Fibroblast of skin of scalp (primary cell): ENCODE measurements around the gene MYMX.
"Not testable (repeated sequence)": the region's sequence is repeated elsewhere in the genome, so short reads cannot be mapped to it uniquely, and the experiment has no call there.

ENCODE experiments used
- DNase-seq: peaks from one replicate; pipeline ENCODE4 v3.0.0-alpha.2; 2013

Gene MYMX

DNA sequence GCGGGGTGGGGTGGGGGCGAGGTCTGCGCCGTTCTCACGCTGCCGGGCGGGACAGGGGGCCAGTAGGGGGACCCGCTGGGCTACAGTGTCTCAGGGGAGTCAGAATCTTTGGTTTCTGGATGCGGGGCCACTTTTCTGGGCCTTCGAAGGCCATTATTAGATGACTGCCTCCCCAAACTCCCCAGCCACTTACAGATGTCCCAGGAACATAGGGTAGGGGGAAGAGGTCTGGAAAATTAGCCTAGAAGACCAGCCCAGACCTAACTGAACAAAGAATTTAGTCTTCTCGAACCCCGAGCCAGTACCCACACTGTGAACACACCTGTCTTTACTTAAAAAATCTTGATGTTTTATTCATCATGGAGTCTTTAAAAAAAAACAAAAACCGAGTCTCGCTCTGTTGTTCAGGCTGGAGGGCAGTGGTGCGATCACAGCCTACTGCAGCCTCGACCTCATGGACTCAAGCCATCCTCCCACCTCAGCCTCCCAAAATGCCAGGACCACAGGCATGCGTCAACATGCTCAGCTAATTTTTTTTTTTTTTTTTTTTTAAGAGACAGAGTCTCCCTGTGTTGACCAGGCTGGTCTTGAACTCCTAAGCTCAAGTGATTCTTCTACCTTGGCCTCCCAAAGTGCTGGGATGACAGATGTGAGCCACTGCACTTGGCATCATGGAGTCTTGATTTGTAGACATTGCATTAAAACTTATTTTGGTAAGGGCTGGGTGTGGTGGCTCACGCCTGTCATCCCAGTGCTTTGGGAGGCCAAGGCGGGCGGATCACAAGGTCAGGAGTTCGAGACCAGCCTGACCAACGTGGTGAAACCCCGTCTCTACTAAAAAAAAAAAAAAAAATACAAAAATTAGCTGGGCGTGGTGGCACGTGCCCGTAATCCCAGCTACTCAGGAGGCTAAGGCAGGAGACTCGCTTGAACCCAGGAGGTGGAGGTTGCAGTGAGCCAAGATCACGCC lies 3.4 kb downstream of the MYMX start:
- DNase-seq = no peak

DNA sequence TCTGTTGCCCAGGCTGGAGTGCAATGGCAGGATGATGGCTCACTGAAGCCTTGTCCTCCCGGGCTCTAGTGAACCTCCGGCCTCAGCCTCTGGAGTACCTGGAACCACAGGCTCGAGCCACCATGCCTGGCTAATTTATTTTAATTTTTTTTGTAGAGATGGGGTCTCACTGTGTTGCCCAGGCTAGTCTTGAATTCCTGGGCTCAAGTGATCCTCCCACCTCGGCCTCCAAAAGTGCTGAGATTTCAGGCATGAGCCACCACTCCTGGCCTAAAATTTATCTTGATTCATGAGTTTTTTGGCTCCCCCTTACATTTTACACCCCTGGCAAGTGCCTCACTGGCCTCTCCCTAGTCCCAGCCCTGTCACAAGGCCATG lies 4.2 kb downstream of the MYMX start:
- no peak for DNase-seq

DNA sequence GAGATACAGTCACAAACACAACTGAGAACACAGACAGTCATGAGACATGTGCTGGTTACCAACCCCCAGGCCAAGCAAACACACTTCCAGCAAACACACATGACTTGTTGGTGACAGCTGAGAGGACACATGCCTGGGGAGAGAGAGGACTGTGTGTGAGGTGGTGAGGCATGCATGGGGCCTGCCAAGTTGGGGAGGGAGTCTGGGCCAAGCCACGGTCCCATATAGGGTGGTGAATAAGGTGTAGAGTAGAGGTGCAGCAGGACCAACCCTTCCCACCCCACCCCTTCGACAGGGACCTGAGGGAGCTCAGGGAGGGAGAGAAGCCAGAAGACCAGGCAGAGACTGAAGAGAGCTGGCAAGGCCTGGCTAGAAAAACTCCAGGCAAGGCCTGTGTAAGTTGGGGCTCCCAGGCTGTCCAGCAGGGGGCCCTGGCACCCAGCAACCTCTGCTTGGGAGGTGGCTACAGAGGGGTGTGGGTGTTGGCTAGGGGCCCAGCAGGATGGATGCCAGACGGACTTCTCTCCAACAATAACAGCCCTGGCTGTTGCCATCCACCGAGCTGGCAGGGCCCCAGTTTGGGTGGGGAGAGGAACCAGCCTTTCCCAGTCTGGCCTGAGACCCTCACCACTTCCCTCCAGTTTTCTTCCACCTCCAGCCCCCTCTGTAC lies 4.7 kb downstream of the MYMX start:
- peak; percentile 87 for DNase-seq

DNA sequence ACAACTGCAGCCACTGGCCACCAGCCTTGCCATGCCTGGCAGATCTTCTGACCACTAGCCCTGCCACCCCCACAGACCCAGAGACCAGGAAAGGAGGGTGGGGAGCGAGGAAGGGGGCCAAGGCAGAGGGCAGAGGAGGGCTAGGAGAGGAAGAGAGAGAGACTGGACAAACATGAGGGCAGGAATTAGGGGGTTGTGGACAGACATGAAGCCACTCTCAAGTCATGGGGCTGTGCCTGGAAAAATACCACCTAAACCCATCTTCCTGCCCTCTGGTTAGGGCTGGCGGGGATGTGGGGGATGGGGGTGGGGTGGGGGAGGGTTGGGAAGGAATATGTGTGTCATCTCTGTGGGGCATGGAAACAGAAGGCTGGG lies 5.2 kb downstream of the MYMX start:
- no peak for DNase-seq

DNA sequence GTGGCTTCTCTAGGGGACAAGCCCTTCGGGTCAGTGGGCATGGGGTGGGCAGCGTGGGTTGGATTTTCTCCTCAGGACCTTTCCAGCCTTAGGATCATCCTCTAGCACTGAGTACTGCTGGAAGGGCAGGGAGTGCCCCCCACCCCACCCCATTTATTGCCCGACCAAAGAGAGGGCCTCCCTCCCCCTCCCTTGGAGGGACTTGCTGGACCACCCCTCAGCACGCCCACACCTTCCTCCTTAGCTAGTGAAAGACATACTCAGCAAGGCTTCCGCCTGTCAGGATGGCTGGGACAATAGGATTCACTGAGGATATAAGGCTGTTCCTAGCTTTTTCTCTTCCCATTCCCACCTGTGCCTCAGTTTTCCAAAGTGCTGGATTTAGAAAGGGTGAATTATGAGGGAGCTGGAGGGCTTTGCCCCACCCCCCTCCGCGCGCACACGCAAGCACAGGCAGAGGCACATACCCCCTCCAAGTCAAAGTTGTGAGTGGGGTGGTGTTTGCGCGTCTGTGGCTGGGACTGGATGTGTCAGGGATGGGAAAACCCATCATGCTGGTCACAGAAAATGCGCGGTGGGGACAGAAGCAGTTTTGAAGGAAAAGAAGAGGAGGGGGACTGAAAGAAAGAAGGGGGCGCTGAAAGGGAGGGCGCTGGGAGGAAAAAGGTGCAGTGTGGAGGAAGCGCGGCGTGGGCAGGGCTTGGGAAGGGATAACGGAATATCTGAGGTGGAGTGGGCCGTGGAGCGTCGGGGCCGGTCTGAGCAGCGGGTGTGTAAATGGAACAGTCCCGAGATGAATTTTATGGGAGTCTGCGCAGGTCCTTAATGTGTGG lies 6.0 kb downstream of the MYMX start:
- DNase-seq = no peak

DNA sequence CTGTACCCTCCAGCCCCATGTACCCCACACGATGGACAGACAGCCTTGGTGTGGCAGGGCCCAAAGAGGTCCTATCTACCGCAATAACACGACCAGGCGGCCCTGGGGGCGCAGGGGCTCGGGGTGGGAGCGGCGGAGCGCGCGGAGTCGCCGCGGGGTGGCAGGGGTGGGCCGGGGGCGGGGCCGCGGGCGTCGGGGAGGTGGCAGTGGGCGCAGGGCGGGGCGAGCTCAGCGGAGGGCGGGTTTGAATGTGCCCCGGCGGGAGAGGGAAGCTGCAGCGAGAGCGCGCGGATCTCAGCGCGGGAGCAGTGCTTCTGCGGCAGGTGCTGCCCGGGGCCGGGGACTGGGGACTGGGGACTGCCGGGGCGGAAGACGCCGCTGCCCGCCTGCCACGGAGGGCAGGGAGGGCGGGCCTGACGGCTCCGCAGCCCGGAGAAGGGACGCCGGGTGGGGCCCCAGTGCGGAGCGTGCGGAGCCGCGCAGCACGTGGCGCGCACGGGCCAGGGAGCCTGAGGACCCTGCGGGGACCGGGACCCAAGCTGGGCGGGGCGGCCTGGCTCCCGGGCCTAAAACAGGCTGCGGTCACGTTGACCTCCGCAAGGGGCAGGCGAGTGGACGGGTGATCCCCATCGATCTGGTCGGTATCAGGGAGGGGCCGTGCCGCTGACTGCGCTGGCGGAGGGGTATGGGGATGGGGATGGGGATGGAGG lies 6.7 kb downstream of the MYMX start, which contains the start of gene SLC29A1:
Gene SLC29A1 (plus strand): TSS at position 277 of the 710 bp plus-strand sequence. CDS start 3,719 bp downstream, outside the sequence.
- peak; percentile 46 for DNase-seq

DNA sequence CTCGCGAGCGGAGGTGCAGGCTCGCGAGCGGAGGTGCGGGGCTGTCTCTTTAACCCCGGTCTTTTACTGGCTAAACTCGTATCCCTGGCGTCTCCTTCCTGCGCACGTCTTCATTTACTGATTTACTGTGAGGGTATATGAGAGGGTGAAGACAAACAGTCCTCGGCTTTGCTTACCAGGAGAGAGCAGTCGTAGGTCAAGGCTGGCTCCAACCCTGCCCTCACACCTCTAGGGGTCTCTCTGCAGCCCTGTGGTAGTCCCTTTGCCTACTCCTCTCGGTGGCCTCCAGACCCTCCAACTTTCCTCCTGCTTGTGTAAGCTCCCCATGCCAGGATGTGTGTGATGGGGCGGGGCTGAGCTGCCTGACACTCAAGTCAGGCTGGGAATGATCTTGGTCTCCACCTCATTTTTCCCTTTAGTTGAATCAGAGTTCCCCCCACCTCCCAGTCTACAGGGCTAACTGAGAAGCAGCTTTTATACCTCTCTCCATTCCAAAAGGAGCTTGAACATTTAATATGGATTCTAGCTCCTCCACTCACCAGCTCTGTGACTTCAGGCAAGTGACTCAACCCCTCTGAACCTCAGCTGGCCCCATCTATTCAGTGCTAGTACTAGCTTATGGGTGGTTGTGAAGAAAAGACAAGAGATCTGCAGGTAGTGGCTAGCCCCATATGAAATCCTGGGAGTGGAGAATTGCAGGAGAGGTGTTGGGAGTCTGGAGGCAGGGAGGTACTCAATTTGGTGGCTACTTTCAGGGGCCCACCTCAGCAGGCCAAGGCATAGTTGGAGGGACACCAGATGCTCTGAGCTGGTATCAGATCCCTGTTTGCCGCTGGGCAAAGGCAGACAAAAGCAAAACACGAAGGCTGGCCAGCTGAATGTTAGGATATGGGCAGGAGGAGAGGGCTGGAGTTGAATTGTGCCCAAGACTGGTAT lies 7.6 kb downstream of the MYMX start:
- DNase-seq = peak; percentile 21

DNA sequence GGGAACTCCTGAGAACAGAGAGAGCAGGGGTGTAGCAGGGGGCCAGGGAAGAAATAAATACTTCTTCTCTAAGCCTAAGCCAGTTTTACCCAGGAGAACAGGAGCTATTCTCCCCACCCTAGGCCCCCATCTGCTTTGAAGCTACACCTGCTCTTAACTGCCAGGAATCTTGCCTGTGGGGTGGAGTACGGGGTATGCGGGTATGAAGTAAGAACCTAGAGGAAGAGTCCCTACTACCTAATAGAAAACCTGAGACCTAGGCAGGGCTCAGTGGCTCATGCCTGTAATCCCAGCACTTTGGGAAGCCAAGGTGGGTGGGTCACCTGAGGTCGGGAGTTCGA lies 8.2 kb downstream of the MYMX start:
- DNase-seq = no peak

DNA sequence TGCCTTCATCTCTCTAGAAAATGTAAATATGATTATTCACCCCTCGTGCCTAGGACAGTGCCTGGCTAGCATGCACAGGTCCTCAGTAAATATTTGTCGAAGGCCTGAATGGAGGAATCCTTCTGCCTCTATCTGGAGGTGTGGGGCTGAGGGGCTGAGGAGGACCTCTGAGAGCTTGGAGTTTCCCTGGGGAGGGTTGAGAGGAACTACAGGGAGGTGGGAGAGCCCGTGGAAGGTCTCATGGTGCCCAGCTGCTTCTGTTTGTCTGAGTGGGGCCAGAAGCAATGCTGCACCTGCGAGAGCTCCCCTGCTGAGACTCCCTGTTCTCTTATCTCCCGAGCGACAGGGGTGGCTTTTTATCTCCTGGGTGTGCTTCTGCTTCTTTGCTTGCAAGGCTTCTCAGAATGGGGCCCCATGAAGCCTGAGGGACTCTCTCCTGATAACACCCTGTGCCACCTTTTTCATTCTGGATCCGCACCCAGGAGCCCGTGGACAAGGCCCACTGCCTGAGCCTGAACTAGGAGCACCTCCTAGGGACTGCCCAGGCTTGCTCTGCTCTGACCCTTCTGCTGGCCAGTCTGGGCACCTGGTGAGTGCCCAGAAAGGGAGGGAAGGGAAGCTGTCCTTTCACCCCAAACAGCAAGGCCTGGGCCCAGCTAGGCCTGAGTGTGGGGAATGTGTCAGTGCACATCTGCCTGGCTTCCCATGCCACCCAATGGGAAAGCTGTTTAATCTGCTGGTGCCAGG lies 9.0 kb downstream of the MYMX start:
- no peak for DNase-seq

DNA sequence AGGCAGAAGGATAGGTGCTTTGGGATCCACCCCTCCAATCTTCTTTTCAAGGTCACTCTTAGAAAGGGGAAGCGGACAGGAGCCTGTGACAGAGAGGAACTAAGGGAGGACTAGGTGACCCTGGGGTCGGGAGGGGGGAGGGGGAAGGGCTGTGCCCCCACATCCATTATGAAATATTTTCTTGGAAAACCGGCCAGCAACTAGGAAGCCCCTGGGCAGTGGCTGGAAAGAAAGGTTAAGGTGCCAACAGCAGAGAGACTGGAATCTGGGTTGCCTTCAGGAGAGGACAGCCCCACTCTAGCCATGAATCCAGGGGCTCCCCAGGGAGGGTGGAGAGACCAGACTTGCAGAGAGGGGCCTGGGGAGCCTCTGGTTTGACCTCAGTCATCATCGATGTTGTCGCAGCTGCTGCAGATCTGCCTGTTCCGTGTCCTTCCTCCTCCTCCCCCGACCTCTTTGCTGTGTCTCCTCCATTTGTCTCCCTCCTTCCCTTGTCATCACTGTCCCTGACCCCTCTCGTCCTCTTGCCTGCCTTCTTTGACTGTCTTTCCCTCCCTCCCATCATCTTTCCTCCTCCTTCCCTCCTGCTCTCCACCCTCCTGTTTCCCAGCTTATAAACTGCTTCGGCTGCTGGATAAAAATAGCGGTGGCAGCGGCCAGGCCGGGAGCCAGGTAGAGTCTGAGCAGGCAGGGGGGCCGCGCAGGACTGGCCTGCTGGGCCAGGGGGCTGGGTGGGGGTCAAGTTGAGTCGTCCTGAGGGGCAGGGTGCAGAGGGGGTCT lies 9.8 kb downstream of the MYMX start:
- no peak for DNase-seq

DNA sequence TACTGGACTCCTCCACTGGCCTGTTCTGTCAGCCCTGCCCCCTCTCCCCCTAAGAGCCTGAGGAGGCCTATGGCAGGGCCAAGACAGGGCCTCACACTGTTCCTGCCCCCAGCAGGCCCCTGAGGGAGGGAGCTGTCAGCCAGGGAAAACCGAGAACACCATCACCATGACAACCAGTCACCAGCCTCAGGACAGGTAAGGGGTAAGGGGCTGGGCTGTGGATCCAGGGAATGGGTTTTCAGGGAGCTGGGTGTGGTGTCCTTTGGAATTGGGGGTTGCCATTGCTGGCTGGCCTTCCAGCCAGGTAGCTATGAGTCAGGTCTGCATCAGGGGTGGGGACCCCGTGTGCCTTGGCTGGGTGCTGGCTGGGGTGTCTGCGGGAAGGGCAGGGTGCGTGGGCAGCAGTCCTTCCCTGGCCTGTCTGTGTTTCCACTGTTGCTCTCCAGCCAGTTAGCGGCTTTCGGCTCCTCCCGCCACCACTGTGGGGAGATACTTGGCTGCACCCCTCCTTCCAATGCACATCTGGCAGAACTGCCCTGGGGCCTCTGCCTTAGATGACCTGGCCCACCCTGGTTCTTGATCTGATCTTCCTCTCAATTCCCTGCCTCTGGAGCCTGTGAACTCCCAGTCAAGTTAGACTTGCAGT lies 10.5 kb downstream of the MYMX start:
- no peak for DNase-seq

DNA sequence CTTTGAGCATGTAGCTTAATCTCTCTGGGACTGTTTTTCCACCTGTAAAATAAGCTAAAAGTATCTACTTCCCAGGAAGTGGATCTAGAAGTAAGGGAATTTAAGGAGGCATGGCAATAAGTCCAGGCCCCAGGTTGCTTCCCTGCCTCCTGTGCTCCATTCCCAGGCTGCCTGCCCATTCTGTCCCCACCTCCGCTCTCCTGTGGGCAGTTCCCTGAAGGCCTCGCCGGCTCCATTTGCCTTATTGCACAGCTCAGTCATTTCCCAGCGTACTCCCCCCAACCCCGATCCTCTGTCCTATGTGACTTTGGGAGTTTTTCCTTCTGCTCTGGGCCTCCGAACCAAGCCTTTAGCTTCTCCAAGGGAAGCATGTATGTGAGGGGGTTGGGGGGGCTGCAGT lies 11.3 kb downstream of the MYMX start:
- no peak for DNase-seq

DNA sequence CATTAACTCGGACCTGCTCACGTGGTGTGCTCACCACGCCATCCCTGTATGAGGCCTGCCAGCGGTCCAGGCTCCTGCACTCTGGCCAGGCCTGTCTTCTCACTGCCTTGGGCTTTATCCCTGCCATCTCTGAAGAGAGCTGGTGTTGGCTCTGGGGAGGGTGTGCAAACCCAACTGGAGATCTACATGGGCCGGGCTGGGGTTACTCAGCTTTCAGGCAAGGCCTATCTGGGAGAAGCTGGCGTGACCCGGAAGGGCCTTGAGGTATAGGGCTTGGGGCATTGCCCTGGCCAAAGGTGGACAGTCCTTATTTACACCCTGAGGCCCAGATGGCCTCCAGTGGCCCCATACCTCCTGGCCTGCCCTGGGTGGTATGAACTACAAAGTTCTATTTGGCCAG lies 11.7 kb downstream of the MYMX start:
- DNase-seq = no peak

DNA sequence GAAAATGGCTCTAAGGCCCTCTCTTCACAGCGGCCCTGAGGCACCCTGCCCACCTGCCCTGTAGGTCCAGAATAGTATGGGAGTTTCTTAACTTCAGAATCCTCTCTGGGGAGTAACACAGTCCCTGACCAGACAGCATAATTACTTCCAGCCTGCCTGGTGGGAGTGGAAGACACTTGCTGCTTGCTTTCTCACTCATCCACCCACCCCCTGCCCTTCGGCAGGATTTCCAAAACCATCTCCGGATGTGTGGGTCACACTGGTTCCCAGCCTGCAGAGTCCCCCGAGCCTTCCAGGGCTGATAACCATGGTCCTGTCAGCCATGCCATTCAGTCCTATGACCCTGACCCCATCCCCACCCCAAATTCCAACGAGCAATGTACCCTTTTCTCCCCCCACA lies 12.1 kb downstream of the MYMX start:
- peak; percentile 15 for DNase-seq

DNA sequence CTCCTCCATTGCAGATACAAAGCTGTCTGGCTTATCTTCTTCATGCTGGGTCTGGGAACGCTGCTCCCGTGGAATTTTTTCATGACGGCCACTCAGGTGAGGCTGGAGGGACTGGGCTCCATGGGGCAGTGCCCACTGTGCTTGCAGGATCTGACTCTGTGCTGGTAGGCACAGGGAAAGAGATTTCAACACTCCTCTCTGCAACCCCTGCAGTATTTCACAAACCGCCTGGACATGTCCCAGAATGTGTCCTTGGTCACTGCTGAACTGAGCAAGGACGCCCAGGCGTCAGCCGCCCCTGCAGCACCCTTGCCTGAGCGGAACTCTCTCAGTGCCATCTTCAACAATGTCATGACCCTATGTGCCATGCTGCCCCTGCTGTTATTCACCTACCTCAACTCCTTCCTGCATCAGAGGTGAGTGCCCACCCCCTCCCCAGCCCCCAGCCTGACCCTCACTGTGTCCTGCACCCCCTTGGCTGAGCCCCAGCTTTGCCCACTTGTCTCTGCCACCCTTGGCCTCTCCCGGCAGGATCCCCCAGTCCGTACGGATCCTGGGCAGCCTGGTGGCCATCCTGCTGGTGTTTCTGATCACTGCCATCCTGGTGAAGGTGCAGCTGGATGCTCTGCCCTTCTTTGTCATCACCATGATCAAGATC lies 12.8 kb downstream of the MYMX start:
- no peak for DNase-seq

DNA sequence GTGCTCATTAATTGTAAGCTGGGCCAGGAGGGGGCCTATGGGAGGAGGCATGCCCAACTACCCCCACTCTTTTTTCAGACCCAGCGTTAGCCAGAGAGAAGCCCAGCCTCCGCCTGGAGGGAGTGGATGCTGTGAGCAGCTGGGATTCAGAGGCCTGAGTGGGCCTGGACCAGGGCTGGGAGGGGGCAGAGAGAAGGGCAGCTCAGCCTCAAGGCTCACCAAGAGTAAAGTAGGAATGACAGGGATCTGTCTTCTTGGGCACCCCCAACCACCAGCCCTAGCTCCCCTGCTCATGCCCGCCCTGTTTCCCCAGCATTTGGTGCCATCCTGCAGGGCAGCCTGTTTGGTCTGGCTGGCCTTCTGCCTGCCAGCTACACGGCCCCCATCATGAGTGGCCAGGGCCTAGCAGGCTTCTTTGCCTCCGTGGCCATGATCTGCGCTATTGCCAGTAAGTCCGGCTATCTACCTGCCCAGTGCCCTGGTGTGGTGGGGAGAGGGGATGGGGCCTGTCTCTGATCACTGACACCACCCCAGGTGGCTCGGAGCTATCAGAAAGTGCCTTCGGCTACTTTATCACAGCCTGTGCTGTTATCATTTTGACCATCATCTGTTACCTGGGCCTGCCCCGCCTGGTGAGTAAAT lies 13.4 kb downstream of the MYMX start:
- DNase-seq = no peak

DNA sequence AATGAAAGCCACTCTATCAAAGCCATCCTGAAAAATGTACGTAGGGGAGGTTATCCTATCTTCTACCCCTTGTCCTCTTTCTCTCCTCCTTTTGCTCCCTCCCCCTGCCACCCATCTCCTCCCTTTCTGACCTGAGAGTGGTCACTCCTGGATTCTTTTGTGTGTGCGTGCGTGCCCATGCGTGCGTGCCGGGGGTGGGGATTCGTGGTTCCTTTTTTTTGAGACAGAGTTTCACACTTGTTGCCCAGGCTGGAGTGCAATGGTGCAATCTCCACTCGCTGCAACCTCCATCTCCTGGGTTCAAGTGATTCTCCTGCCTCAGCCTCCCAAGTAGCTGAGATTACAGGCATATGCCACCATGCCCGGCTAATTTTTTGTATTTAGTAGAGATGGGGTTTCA lies 14.7 kb downstream of the MYMX start:
- DNase-seq = not testable (repeated sequence)
